ENCODE results near the gene KRT40.

GRCh38 chr17:41012326-41013120 lies 28.4 kb upstream of the KRT40 start:
- TF ChIP-seq CTCF (IDR thresholded peaks at IDR 0.05) = no peak
- TF ChIP-seq POLR2A (IDR thresholded peaks at IDR 0.05) = no peak

Data from adrenal gland (tissue), 5 donors.